Measurements from ENCODE around the gene FHAD1.
"Not testable (repeated sequence)": the region's sequence is repeated elsewhere in the genome, so short reads cannot be mapped to it uniquely, and the experiment has no call there.

The FHAD1 gene

DNA sequence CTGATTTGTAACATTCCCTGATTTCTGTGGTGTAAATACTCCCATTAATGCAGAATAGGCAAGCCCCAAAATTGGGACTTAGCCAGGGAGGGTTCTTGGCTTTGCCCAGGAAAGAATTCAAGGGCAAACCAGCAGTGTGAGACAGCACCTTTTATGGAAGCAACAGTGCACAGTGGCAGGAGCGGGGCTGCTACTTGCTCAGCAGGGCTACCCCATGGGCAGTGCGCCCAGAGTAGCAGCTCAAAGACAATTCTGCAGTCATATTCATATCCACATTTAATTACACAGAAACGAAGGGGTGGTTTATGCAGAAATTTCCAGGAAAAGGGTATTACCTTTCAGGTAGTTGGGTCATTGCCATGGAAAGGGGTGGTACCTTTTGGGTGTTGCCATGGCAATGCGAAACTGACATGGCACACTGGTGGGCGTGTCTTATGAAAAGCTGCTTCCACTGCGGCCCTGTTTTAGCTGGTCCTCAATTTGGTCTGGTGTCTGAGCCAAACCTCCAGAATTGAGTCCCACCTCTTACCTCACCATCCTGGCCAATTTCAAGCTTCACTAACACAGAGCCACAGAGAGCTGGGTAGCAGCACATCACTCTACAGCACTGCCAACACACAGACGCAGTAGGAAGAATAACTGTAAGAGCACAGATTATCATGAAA is 35.9 kb downstream of the FHAD1 start:
- no peak overlapping the region for H3K4me3 Mint-ChIP-seq
- intact Hi-C loops (cut with micrococcal nuclease) = no loop called here
- no peak overlapping the region for H3K27ac Mint-ChIP-seq
- peaks cover 17% of the 10 kb centered on the region for H3K4me1 Mint-ChIP-seq (ENCODE audit: low read depth)
- H3K9me3 Mint-ChIP-seq = peaks cover 26% of the 10 kb centered on the region
- H3K27me3 Mint-ChIP-seq = peaks cover 10% of the 10 kb centered on the region
- H3K36me3 Mint-ChIP-seq (ENCODE audit: low read depth) = peaks cover 7% of the 10 kb centered on the region

DNA sequence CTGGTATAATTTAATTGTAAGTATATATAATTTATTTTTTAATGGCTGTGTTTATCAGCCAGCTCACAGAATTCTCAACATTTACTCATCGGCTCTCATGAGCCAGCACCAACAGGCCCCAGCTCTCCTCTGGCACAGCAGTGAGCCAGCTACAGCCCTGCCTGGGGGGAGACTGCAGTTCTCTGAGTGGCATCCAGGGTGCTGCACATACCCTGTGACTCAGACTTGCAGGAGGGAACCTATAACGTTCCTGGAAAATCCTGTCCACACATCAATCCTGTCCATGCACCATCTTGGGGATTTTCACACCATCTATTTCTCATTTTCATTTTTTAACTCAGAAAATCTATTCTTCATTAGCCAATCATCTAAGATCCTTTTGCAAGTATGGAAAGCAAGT is 36.5 kb downstream of the FHAD1 start:
- Mint-ChIP-seq H3K9me3 (peaks cover 28% of the 10 kb centered on the region), H3K4me1 (ENCODE audit: low read depth) (peaks cover 16% of the 10 kb centered on the region), H3K27ac (no peak overlapping the region), H3K4me3 (no peak overlapping the region), H3K27me3 (peaks cover 14% of the 10 kb centered on the region), H3K36me3 (ENCODE audit: low read depth) (peaks cover 7% of the 10 kb centered on the region)
- intact Hi-C loops (cut with micrococcal nuclease) = no loop called here

DNA sequence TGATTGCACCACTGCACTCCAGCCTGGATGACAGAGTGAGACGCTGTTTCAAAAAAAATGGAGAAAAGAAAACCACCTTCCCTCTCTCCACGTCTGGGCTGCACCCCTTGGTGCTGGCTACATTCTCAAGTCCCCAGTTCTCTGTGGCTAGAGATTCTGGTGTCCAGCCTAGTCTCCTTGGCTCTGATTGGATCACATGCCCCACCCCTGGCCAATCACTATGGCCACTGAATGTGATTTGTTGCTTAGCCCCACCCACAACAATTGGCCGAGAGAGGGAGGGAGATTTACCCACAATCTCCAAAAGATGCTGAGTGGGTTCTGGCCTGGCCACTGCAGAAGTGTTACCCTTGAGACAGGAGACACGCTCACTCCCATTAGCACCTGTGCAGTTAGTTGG is 39.4 kb downstream of the FHAD1 start:
- Mint-ChIP-seq H3K4me3 (no peak overlapping the region), H3K27me3 (peaks cover 14% of the 10 kb centered on the region), H3K4me1 (ENCODE audit: low read depth) (peaks cover 16% of the 10 kb centered on the region), H3K36me3 (ENCODE audit: low read depth) (peaks cover 7% of the 10 kb centered on the region), H3K27ac (no peak overlapping the region), H3K9me3 (peaks cover 30% of the 10 kb centered on the region)
- intact Hi-C loops (cut with micrococcal nuclease) = no loop called here

DNA sequence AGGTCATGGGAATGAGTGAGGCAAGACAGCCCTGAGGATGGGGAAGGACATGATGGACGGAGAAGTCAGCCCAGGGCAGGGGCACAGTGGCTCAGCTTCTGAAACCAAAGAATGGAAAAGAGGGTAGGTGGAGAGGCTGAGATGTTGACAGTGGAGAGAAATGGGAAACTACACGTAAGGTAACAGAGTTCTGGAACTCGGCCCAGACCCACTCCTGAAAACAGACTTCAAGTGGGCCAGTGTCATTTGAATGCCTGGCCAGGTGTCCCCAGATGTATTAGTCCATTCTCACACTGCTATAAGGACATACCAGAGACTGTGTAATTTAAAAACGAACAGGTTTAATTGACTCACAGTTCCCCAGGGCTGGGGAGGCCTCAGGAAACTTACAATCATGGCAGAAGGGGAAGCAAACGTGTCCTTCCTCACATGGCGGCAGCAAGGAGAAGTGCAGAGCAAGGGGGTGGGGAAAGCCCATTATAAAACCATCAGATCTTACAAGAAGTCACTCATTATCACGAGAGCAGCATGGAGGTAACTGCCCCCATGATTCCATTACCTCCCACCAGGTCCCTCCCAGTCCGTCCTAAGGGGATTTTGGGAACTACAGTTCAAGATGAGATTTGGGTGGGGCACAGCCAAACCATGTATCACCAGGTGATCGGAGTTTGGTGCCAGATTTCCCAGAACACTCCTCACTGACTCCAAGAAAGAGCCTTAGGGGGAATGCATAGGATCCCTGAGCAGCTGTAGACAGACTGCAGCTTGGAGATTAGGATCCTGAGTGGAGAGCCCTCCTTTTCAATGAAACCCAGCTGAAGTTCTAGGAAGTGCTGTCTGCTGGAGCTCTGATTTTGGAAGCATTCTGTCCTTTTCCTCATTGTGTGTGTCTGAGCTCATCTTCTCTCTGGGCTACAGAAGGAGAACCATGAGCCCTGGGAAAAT is 40.3 kb downstream of the FHAD1 start:
- intact Hi-C loops (cut with micrococcal nuclease) = no loop called here
- Mint-ChIP-seq H3K9me3 (peaks cover 36% of the 10 kb centered on the region), H3K4me1 (ENCODE audit: low read depth) (peaks cover 16% of the 10 kb centered on the region)

DNA sequence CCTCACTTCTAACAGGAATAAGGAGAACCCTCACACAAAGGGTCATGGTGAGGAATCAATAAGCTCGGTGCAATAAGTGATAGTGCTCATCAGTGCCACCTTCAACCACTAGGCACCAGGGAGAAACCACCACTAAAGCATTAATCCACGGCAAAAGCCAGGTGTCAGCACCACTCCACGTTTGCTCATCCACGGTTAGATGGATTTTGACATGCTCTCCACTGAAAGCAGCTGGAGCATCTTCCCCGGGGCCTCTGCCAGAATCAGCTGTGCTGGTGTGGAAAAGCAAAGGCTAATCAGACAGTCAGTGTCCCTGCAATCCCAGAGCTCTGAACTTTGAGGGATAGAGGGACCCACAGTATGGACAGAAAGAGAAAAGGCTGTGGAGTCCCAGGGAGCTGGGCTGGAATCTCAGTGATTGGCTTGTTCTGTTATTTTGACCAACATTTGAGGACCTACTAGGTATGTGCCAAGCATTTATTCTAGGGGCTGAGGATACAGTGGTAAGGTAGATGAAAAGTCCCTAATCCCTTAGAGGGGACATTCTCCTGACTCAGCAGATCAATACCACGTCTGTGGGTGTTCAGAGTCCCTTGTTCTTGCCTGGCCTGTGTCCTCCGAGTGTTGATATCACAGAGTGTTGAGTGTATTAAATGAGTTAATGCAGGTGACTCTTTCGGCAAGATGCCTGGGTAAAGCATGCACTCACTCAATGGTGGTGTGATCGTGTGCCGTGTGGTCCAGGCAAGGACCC is 41.3 kb downstream of the FHAD1 start:
- no peak overlapping the region for H3K4me3 Mint-ChIP-seq
- H3K27me3 Mint-ChIP-seq = peaks cover 12% of the 10 kb centered on the region
- H3K9me3 Mint-ChIP-seq = peaks cover 36% of the 10 kb centered on the region
- intact Hi-C loops (cut with micrococcal nuclease) = no loop called here
- peaks cover 16% of the 10 kb centered on the region for H3K4me1 Mint-ChIP-seq (ENCODE audit: low read depth)
- H3K27ac Mint-ChIP-seq = no peak overlapping the region
- H3K36me3 Mint-ChIP-seq (ENCODE audit: low read depth) = peaks cover 7% of the 10 kb centered on the region

More for the DNA sequence above, 40.3 kb downstream of the FHAD1 start:
- H3K36me3 Mint-ChIP-seq (ENCODE audit: low read depth) = peaks cover 7% of the 10 kb centered on the region
- H3K27me3 Mint-ChIP-seq = peaks cover 14% of the 10 kb centered on the region
- no peak overlapping the region for H3K27ac Mint-ChIP-seq
- no peak overlapping the region for H3K4me3 Mint-ChIP-seq

DNA sequence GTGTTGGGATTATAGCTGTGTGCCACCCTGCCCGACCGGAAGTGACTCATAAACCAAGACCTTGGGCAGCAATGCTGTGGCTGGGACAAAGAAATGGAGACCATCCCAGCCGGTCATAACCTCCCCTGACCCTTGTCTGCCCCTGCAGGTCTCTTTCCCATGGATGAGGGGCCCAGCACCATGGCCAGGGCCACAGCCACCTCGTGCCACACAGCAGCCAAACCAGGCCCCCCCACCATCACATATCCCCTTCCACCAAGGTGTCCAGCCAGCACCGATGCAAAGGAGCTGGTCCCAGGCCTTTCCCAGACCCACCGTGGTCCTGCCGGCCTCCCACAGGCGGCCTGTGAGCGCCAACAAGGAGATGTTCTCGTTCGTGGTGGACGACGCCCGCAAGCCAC is 42.2 kb downstream of the FHAD1 start:
- H3K4me1 Mint-ChIP-seq (ENCODE audit: low read depth) = peaks cover 16% of the 10 kb centered on the region
- peaks cover 7% of the 10 kb centered on the region for H3K36me3 Mint-ChIP-seq (ENCODE audit: low read depth)
- intact Hi-C loops (cut with micrococcal nuclease) = no loop called here
- H3K4me3 Mint-ChIP-seq = no peak overlapping the region
- H3K9me3 Mint-ChIP-seq = peaks cover 36% of the 10 kb centered on the region
- H3K27me3 Mint-ChIP-seq = peaks cover 12% of the 10 kb centered on the region
- no peak overlapping the region for H3K27ac Mint-ChIP-seq

DNA sequence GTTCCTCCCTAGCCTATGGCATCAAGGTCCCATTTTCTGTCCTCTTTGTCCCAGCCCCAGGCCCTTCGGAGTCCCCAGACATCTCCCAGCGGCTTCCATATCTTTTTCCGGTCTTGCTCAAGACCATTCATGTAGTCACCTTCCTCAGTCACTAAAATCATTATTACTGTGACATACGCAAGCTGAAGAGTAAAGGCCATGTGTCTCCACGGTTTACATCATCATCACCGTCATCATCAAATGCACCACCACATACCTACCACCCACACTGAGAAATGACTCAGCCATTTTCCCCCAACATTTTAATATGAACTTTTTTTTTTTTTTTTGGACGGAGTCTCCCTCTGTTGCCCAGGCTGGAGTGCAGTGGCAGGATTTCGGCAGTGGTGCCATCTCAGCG is 43.4 kb downstream of the FHAD1 start:
- Mint-ChIP-seq H3K27ac (peak overlapping the region; percentile 41), H3K4me3 (no peak overlapping the region), H3K4me1 (ENCODE audit: low read depth) (peaks cover 10% of the 10 kb centered on the region), H3K27me3 (peaks cover 12% of the 10 kb centered on the region), H3K9me3 (peaks cover 35% of the 10 kb centered on the region), H3K36me3 (ENCODE audit: low read depth) (peaks cover 7% of the 10 kb centered on the region)
- intact Hi-C loops (cut with micrococcal nuclease) = no loop called here

GRCh38 chr1:15295696-15296095 is 48.7 kb downstream of the FHAD1 start:
- H3K27ac Mint-ChIP-seq = no peak overlapping the region

GRCh38 chr1:15296585-15297321 is 49.7 kb downstream of the FHAD1 start:
- intact Hi-C loops (cut with micrococcal nuclease) = no loop called here
- peaks cover 2% of the 10 kb centered on the region for H3K27me3 Mint-ChIP-seq
- peak overlapping the region; percentile 50 for H3K27ac Mint-ChIP-seq
- H3K36me3 Mint-ChIP-seq (ENCODE audit: low read depth) = no peaks in the 10 kb centered on the region
- no peak overlapping the region for H3K4me3 Mint-ChIP-seq
- H3K9me3 Mint-ChIP-seq = peaks cover 3% of the 10 kb centered on the region
- H3K4me1 Mint-ChIP-seq (ENCODE audit: low read depth) = peaks cover 27% of the 10 kb centered on the region

More at GRCh38 chr1:15295696-15296095, 48.7 kb downstream of the FHAD1 start:
- Mint-ChIP-seq H3K27me3 (peaks cover 2% of the 10 kb centered on the region), H3K9me3 (peaks cover 8% of the 10 kb centered on the region), H3K36me3 (ENCODE audit: low read depth) (no peaks in the 10 kb centered on the region), H3K4me1 (ENCODE audit: low read depth) (peaks cover 27% of the 10 kb centered on the region), H3K4me3 (no peak overlapping the region)
- intact Hi-C loops (cut with micrococcal nuclease) = no loop called here

DNA sequence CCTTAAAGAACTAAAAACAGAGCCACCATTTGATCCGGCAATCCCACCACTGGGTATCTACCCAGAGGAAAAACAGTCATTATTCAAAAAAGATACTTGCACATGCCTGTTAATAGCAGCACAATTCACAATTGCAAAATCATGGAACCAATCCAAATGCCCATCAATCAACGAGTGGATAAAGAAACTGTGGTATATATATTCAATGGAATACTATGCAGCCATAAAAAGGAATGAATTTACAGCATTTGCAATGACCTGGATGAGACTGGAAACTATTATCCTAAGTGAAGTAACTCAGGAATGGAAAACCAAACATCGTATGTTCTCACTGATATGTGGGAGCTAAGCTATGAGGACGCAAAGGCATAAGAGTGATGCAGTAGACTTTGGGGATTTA is 51.0 kb downstream of the FHAD1 start:
- intact Hi-C loops (cut with micrococcal nuclease); H3K27ac Mint-ChIP-seq: not testable (repeated sequence)

GRCh38 chr1:15299179-15299578 is 52.2 kb downstream of the FHAD1 start:
- intact Hi-C loops (cut with micrococcal nuclease) = no loop called here
- Mint-ChIP-seq H3K27ac (peak overlapping the region; percentile 64), H3K36me3 (ENCODE audit: low read depth) (no peaks in the 10 kb centered on the region), H3K27me3 (peaks cover 2% of the 10 kb centered on the region), H3K4me1 (ENCODE audit: low read depth) (peaks cover 33% of the 10 kb centered on the region), H3K9me3 (no peaks in the 10 kb centered on the region), H3K4me3 (no peak overlapping the region)

More for the DNA sequence above, 51.0 kb downstream of the FHAD1 start:
- H3K27me3 Mint-ChIP-seq; H3K9me3 Mint-ChIP-seq; H3K36me3 Mint-ChIP-seq (ENCODE audit: low read depth); H3K4me3 Mint-ChIP-seq: not testable (repeated sequence)
- H3K4me1 Mint-ChIP-seq (ENCODE audit: low read depth) = peaks cover 32% of the 10 kb centered on the region

DNA sequence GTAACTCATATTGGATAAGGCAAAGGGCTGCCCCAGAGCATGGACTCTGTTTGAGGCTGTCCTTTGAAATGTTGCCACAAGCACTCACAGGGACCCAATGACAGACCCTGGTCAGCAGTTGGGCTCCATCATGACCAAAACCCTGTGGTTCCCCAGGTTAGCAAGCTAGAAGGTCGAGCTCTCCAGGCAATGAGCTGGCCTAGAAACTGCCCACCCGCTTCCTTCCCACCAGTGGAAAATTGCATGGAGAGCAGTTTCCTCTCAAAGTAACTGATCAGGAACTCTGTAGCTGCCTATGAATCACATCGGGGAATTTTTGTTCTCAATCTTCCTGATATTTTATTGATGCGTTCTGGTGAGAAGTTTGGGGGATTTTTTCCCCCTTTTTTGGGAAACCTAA is 52.8 kb downstream of the FHAD1 start:
- Mint-ChIP-seq H3K9me3 (no peaks in the 10 kb centered on the region), H3K4me1 (ENCODE audit: low read depth) (peaks cover 39% of the 10 kb centered on the region), H3K27ac (peak overlapping the region; percentile 64), H3K27me3 (peaks cover 2% of the 10 kb centered on the region), H3K4me3 (no peak overlapping the region), H3K36me3 (ENCODE audit: low read depth) (no peaks in the 10 kb centered on the region)
- intact Hi-C loops (cut with micrococcal nuclease) = no loop called here

GRCh38 chr1:15303935-15304334 is 56.9 kb downstream of the FHAD1 start:
- peaks cover 6% of the 10 kb centered on the region for H3K27me3 Mint-ChIP-seq
- no peaks in the 10 kb centered on the region for H3K9me3 Mint-ChIP-seq
- peaks cover 26% of the 10 kb centered on the region for H3K4me1 Mint-ChIP-seq (ENCODE audit: low read depth)
- no peaks in the 10 kb centered on the region for H3K36me3 Mint-ChIP-seq (ENCODE audit: low read depth)
- H3K27ac Mint-ChIP-seq = no peak overlapping the region
- intact Hi-C loops (cut with micrococcal nuclease) = loop anchor here (1.0 kb wide), 2 partner anchors 152 to 176 kb away; no protein-coding TSS in a partner anchor
- no peak overlapping the region for H3K4me3 Mint-ChIP-seq

Measured in dendritic cell treated with granulocyte-macrophage colony-stimulating factor and Interleukin-4, amounts not matched to agents 40 ng/mL and 50 ng/mL, for 4 days (primary cell).